WTC11 (cell line): ENCODE data around the gene KCND2. TPM values are rescaled to one million over a fixed set of nuclear protein-coding genes. Genes with fewer than 3 reads are reported as not detected.

Experiments used
- ATAC-seq: fragments of 200-7000 bp; cut with Tn5 transposase; 2 replicates; pipeline ENCODE4 v1.10.0; 2021; ENCODE audit warnings: mild to moderate bottlenecking, moderate library complexity
- CTCF ChIA-PET: fragments of 300-600 bp; sonication (Branson Sonifier 250); formaldehyde crosslinking; loops from one replicate; lab custom pipeline; 2021; ENCODE audit warnings: antibody characterized with exemption; lab: Charles Lee
- POLR2A ChIA-PET: fragments of 350-600 bp; sonication (Branson Sonifier 250); formaldehyde crosslinking; loops from one replicate; lab custom pipeline; 2021; ENCODE audit warnings: antibody characterized with exemption; lab: Charles Lee
- DNase-seq: peaks from one replicate; pipeline ENCODE4 v3.0.0; 2021; ENCODE audit warnings: low spot score
- H3K27ac Mint-ChIP-seq: 2 replicates; pipeline ENCODE4 v1.8.0; 2021; ENCODE audit warnings: mixed read lengths
- H3K27me3 Mint-ChIP-seq: 2 replicates; pipeline ENCODE4 v1.8.0; 2021; ENCODE audit warnings: low read depth, mild to moderate bottlenecking, moderate library complexity, mixed read lengths
- H3K36me3 Mint-ChIP-seq: 2 replicates; pipeline ENCODE4 v1.8.0; 2021; ENCODE audit warnings: mixed read lengths
- H3K4me1 Mint-ChIP-seq: 2 replicates; pipeline ENCODE4 v1.8.0; 2022; ENCODE audit warnings: mixed read lengths
- H3K4me3 Mint-ChIP-seq: 2 replicates; pipeline ENCODE4 v1.8.0; 2021; ENCODE audit warnings: mild to moderate bottlenecking, moderate library complexity, mixed read lengths
- H3K9me3 Mint-ChIP-seq: 2 replicates; pipeline ENCODE4 v1.8.0; 2021; ENCODE audit warnings: mixed read lengths
- CBFB ChIP-seq: sonication (generic); formaldehyde crosslinking; IDR thresholded peaks from 2 replicates; pipeline ENCODE4 v1.8.1; 2022; ENCODE audit warnings: mild to moderate bottlenecking, low read depth, missing genetic modification reagents
- E2F5 ChIP-seq: sonication (generic); formaldehyde crosslinking; IDR thresholded peaks from 2 replicates; pipeline ENCODE4 v1.8.1; 2022; ENCODE audit warnings: mild to moderate bottlenecking, moderate library complexity, missing genetic modification reagents
- ESRRA ChIP-seq: sonication (generic); formaldehyde crosslinking; IDR thresholded peaks from 2 replicates; pipeline ENCODE4 v1.8.1; 2022; ENCODE audit warnings: mild to moderate bottlenecking, missing genetic modification reagents, borderline replicate concordance
- MLX ChIP-seq: sonication (generic); formaldehyde crosslinking; IDR thresholded peaks from 2 replicates; pipeline ENCODE4 v1.8.1; 2023; ENCODE audit warnings: mild to moderate bottlenecking, missing genetic modification reagents, moderate library complexity
- MYBL2 ChIP-seq: sonication (generic); formaldehyde crosslinking; IDR thresholded peaks from 2 replicates; pipeline ENCODE4 v1.8.1; 2023; ENCODE audit warnings: mild to moderate bottlenecking, moderate library complexity, missing genetic modification reagents
- NFATC4 ChIP-seq: fragments of 250-450 bp; sonication (Bioruptor Pico); IDR thresholded peaks from 2 replicates; pipeline ENCODE4 v1.9.0; 2021; ENCODE audit warnings: mild to moderate bottlenecking
- NR1H2 ChIP-seq: sonication (generic); formaldehyde crosslinking; IDR thresholded peaks from 2 replicates; pipeline ENCODE4 v1.9.0; 2021; ENCODE audit warnings: mild to moderate bottlenecking, moderate library complexity, missing genetic modification reagents
- PRDM15 ChIP-seq: sonication (generic); formaldehyde crosslinking; IDR thresholded peaks from 2 replicates; pipeline ENCODE4 v1.8.0; 2022; ENCODE audit warnings: missing genetic modification reagents
- PREB ChIP-seq: sonication (generic); formaldehyde crosslinking; IDR thresholded peaks from 2 replicates; pipeline ENCODE4 v1.8.1; 2022; ENCODE audit warnings: mild to moderate bottlenecking, missing genetic modification reagents, moderate library complexity, borderline replicate concordance
- SMAD3 ChIP-seq: sonication (generic); formaldehyde crosslinking; IDR thresholded peaks from 2 replicates; pipeline ENCODE4 v1.8.0; 2022; ENCODE audit warnings: missing genetic modification reagents, mild to moderate bottlenecking, borderline replicate concordance
- SP1 ChIP-seq: sonication (generic); formaldehyde crosslinking; conservative IDR thresholded peaks from 2 replicates; pipeline ENCODE4 v1.8.1; 2022; ENCODE audit warnings: missing genetic modification reagents
- TP53 ChIP-seq: sonication (generic); formaldehyde crosslinking; IDR thresholded peaks from 2 replicates; pipeline ENCODE4 v1.8.1; 2023; ENCODE audit warnings: mild to moderate bottlenecking, missing genetic modification reagents
- USF1 ChIP-seq: sonication (generic); formaldehyde crosslinking; IDR thresholded peaks from 2 replicates; pipeline ENCODE4 v1.8.0; 2022; ENCODE audit warnings: mild to moderate bottlenecking, missing genetic modification reagents
- ZBTB21 ChIP-seq: sonication (generic); formaldehyde crosslinking; IDR thresholded peaks from 2 replicates; pipeline ENCODE4 v1.8.1; 2023; ENCODE audit warnings: mild to moderate bottlenecking, missing genetic modification reagents, borderline replicate concordance
- ZNF138 ChIP-seq: sonication (generic); formaldehyde crosslinking; conservative IDR thresholded peaks from 2 replicates; pipeline ENCODE4 v1.8.1; 2022; ENCODE audit warnings: mild to moderate bottlenecking, moderate library complexity, missing genetic modification reagents
- ZNF219 ChIP-seq: sonication (generic); formaldehyde crosslinking; IDR thresholded peaks from 2 replicates; pipeline ENCODE4 v1.8.0; 2023; ENCODE audit warnings: missing genetic modification reagents, mild to moderate bottlenecking, borderline replicate concordance
- ZNF281 ChIP-seq: sonication (generic); formaldehyde crosslinking; IDR thresholded peaks from 2 replicates; pipeline ENCODE4 v1.8.0; 2023; ENCODE audit warnings: mild to moderate bottlenecking, missing genetic modification reagents
- ZNF423 ChIP-seq: fragments of 250-450 bp; sonication (Bioruptor Pico); IDR thresholded peaks from 2 replicates; pipeline ENCODE4 v2.1.2; 2022; ENCODE audit warnings: mild to moderate bottlenecking, moderate library complexity
- ZNF532 ChIP-seq: fragments of 250-450 bp; sonication (Bioruptor Pico); IDR thresholded peaks from 2 replicates; pipeline ENCODE4 v1.9.0; 2021; ENCODE audit warnings: mild to moderate bottlenecking, borderline replicate concordance
- total RNA-seq: library from RNA; stranded (reverse); gene quantifications from 3 replicates; pipeline ENCODE4 v1.2.3, GENCODE V29; 2021

KCND2 gene
- total RNA-seq, 1 experiment from 2014 or later = 4.6 TPM

GRCh38 chr7:120639884-120640283, 366.9 kb downstream of the KCND2 start (continued):
- TF ChIP-seq MLX (CRISPR knock-in tag) = no peak
- TF ChIP-seq PRDM15 (CRISPR knock-in tag) = no peak
- TF ChIP-seq PREB = no peak
- no peak for TF ChIP-seq SP1 (CRISPR knock-in tag)
- TF ChIP-seq ZNF423 (CRISPR knock-in tag) = no peak
- no peak for TF ChIP-seq ZBTB21 (CRISPR knock-in tag)
- TF ChIP-seq USF1 = no peak
- TF ChIP-seq NFATC4 (CRISPR knock-in tag) = no peak

GRCh38 chr7:120645966-120646365, 373.0 kb downstream of the KCND2 start:
- Mint-ChIP-seq H3K4me1 (0 out of 2 replicates have a peak, but pooled peaks cover 3% of the 10 kb centered on the region), H3K36me3 (peaks cover 11% of the 10 kb centered on the region), H3K4me3 (no peak overlapping the region), H3K27ac (no peak overlapping the region; the same call in 1 of the 2 replicates), H3K9me3 (peaks cover 11% of the 10 kb centered on the region), H3K27me3 (no peaks in the 10 kb centered on the region; the same call in 1 of the 2 replicates)
- ATAC-seq (no peak), DNase-seq (no peak)
- POLR2A ChIA-PET = no interaction called here
- CTCF ChIA-PET = no interaction called here
- TF ChIP-seq SMAD3 = no peak
- no peak for TF ChIP-seq ZNF281
- TF ChIP-seq E2F5 (CRISPR knock-in tag) = no peak
- TF ChIP-seq MYBL2 (CRISPR knock-in tag) = no peak
- TF ChIP-seq CBFB (CRISPR knock-in tag) = no peak
- TF ChIP-seq ZNF219 = no peak
- no peak for TF ChIP-seq PREB
- no peak for TF ChIP-seq ZNF532 (CRISPR knock-in tag)
- no peak for TF ChIP-seq TP53
- TF ChIP-seq NFATC4 (CRISPR knock-in tag) = no peak
- no peak for TF ChIP-seq NR1H2 (CRISPR knock-in tag)
- TF ChIP-seq ESRRA (CRISPR knock-in tag) = no peak
- no peak for TF ChIP-seq ZNF138 (CRISPR knock-in tag)
